Measurements from ENCODE around the gene MYRIP.
"Not testable (repeated sequence)": the region's sequence is repeated elsewhere in the genome, so short reads cannot be mapped to it uniquely, and the experiment has no call there.

Gene MYRIP

DNA sequence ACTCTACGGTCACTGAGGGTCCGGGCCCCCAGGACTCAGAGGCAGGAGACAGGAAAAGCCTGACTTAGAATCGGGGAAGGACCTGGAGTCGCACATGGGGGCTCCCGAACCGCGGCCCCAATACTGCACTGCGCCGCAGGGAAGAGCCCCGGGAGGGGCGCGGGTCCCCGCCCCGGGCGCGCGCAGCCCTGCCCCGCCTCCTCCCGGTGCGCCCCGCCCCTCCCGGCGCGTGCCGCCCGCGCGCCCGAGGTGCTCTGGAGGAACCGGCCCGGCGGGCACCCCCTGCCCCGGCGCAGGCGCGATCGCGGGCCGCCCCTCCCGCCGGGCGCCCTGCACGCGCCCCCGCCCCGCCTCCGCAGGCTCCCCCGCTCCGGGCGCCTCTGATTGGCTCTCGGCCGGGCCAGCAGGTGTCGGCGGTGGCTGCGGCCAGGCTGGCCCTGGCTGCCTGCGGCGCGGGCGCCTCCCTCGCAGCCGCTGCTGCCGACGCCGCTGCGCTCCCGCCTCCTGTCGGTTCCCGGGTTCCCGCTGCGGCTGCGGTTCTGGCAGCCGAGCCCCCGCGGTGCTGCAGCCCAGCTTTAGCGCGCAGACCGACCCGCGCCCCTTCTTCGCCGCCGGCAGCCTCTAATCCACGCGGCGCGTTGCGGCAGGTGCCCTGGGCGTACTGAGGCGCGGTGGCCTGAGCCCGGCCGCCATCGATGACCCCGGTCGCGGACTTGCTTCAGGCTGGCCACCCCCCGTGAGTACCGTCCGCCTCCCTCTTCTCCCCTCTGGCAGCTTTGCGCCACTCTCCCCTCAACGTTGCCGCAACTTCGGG, at the start of gene MYRIP:
Gene MYRIP, plus strand, starts transcription at position 429 of the 814 bp plus-strand sequence. CDS start 91,208 bp downstream, outside the sequence.
- TF ChIP-seq, protein P1, sequence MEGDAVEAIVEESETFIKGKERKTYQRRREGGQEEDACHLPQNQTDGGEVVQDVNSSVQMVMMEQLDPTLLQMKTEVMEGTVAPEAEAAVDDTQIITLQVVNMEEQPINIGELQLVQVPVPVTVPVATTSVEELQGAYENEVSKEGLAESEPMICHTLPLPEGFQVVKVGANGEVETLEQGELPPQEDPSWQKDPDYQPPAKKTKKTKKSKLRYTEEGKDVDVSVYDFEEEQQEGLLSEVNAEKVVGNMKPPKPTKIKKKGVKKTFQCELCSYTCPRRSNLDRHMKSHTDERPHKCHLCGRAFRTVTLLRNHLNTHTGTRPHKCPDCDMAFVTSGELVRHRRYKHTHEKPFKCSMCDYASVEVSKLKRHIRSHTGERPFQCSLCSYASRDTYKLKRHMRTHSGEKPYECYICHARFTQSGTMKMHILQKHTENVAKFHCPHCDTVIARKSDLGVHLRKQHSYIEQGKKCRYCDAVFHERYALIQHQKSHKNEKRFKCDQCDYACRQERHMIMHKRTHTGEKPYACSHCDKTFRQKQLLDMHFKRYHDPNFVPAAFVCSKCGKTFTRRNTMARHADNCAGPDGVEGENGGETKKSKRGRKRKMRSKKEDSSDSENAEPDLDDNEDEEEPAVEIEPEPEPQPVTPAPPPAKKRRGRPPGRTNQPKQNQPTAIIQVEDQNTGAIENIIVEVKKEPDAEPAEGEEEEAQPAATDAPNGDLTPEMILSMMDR (IDR thresholded peaks at IDR 0.05; ENCODE audit: low read depth, low read length) = no peak
- DNase-seq (ENCODE audit: low read depth in 2 of 2) = peak in 1 of 2 donors; percentile 37
- peak within 1 kb of the TSS; percentile 22 to 52 for H3K4me3 ChIP-seq (replicated peaks in 1 of 2; ENCODE audit: low read depth in 2 of 2, low read length in 2 of 2)

DNA sequence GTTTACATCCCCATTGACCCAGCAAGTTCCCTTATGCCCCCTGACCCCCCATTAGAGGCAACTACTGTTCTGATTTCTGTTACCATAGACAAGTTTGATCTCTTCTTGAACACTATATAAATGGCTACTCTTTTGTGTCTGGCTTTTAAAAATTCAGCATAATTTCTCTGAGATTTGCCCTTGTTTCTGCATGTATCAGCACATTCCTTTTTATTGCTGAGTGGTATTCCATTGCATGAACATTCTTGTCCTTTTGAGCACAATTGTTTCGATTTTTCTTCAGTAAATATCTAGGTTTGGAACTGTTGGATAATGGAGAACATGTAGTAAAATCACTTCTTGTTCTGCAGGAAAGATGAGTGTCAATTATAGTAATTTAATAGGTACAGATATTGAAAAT, 49.1 kb upstream of the MYRIP start:
- no peak for DNase-seq (ENCODE audit: low read depth in 2 of 2)
- TF ChIP-seq, protein P1 (IDR thresholded peaks at IDR 0.05; ENCODE audit: low read depth, low read length) = no peak
- H3K4me3 ChIP-seq (replicated peaks in 1 of 2; ENCODE audit: low read depth in 2 of 2, low read length in 2 of 2) = no peak overlapping the region

DNA sequence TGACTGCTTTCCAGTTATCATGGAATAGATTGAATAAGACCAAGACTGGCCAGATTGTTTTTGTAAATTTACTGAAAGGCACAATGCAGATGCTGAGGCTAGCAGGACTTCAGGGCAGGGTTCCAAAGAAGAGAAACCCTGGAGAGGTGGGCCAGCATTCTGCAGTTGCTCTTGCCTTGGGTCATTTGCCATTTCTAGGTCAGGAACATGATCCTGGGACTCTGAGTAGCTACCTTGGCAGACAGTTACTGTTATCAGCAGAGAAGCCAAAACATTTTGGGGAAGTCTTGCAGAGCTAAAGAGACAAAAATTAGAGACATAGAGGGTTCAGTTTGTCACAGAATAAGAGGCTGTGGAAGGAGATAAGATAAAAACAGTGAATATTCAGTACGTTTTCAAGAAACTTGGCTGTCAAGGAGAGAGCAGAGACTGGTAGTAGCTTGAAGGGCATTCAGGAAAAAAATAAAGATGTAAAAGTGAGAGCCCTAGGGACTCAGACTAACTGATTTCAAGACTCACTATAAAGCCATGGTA, 46.8 kb upstream of the MYRIP start:
- TF ChIP-seq, protein P1 (IDR thresholded peaks at IDR 0.05; ENCODE audit: low read depth, low read length) = no peak
- DNase-seq (ENCODE audit: low read depth in 2 of 2) = no peak
- no peak overlapping the region for H3K4me3 ChIP-seq (replicated peaks in 1 of 2; ENCODE audit: low read depth in 2 of 2, low read length in 2 of 2)

DNA sequence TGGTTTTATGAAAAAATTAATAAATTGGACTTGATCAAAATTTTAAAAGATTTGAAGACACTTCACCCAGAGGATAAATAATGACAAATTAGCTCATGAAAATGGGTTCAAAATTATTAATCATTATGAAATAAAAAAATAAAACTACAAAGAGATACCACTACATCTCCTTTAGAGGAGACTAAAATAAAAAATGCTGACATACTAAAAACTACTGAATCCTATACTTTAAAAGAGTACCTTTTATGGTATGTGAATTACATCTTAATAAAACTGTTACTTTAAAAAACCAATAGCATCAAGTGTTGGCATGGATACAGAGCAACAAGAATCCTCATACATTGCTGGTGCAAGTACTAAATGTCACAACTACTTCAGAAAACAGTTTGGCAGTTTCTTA, 46.0 kb upstream of the MYRIP start:
- no peak overlapping the region for H3K4me3 ChIP-seq (replicated peaks in 1 of 2; ENCODE audit: low read depth in 2 of 2, low read length in 2 of 2)
- TF ChIP-seq, protein P1 (IDR thresholded peaks at IDR 0.05; ENCODE audit: low read depth, low read length) = no peak

DNA sequence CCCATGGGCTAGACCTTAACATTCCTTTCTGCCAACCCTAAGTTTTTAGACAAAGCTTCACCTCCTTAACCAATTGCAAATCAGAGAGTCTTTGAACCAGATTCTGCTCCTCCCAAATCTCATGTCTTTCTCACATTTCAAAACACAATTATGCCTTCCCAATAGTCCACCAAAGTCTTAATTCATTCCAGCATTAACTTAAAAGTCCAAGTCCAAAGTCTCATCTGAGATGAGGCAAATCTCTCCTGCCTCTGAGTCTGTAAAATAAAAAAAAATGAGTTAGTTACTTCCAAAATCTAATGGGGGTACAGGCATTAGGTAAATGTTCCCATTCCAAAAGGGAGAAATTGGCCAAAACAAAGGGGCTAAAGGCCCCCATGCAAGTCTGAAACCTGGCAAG, 43.8 kb upstream of the MYRIP start:
- H3K4me3 ChIP-seq (replicated peaks in 1 of 2; ENCODE audit: low read depth in 2 of 2, low read length in 2 of 2) = no peak overlapping the region
- TF ChIP-seq, protein P1 (IDR thresholded peaks at IDR 0.05; ENCODE audit: low read depth, low read length) = no peak
- no peak for DNase-seq (ENCODE audit: low read depth in 2 of 2)

More for the DNA sequence above, 46.0 kb upstream of the MYRIP start:
- no peak for DNase-seq (ENCODE audit: low read depth in 2 of 2)

DNA sequence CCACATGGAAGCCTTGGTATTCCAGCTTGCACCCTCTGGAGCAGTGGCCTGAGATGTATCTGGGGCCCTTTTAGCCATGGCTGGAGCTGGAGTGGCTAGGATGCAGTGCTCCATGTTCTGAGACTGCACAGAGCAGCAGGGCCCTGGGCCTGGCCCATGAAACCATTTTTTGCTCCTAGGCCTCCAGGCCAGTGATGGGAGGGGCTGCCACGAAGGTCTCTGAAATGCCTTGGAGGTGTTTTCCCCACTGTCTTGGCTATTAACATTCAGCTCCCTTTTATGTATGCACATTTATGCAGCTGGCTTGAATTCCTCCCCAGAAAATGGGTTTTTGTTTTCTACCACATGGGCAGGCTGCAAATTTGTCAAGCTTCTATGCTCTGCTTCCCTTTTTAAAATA, 43.0 kb upstream of the MYRIP start:
- DNase-seq (ENCODE audit: low read depth in 2 of 2) = no peak
- TF ChIP-seq, protein P1 (IDR thresholded peaks at IDR 0.05; ENCODE audit: low read depth, low read length) = no peak
- no peak overlapping the region for H3K4me3 ChIP-seq (replicated peaks in 1 of 2; ENCODE audit: low read depth in 2 of 2, low read length in 2 of 2)

GRCh38 chr3:39766909-39767308, 42.5 kb upstream of the MYRIP start:
- not testable (repeated sequence) for H3K4me3 ChIP-seq (replicated peaks in 1 of 2; ENCODE audit: low read depth in 2 of 2, low read length in 2 of 2)
- DNase-seq (ENCODE audit: low read depth in 2 of 2) = peak in 1 of 2 donors; percentile 17

DNA sequence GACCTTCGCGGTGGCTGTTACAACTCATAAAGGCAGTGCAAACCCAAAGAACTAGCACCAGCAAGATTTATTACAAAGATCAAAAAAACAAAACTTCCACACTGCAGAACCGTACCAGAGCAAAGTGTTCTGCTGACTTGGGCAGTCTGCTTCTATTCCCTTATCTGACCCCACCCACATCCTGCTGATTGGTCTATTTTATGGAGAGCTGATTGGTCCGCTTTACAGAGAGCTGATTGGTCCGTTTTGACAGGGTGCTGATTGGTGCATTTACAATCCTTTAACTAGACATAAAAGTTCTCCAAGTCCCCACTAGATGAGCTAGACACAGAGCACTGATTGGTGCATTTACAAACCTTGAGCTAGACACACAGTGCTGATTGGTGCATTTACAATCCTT, 31.2 kb upstream of the MYRIP start:
- not testable (repeated sequence) for DNase-seq (ENCODE audit: low read depth in 2 of 2)

More for the DNA sequence above, 31.2 kb upstream of the MYRIP start:
- H3K4me3 ChIP-seq (replicated peaks in 1 of 2; ENCODE audit: low read depth in 2 of 2, low read length in 2 of 2) = not testable (repeated sequence)

Data from cardiac fibroblast (primary cell).